Measurements from ENCODE around the gene TEX9.

The TEX9 gene

GRCh38 chr15:56339594-56339993 is 25.6 kb upstream of the TEX9 start:
- no peak for TF ChIP-seq SIN3A (IDR thresholded peaks at IDR 0.05; ENCODE audit: borderline replicate concordance, insufficient read depth, low read length)

GRCh38 chr15:56341201-56341600 is 24.0 kb upstream of the TEX9 start:
- TF ChIP-seq, protein P1, sequence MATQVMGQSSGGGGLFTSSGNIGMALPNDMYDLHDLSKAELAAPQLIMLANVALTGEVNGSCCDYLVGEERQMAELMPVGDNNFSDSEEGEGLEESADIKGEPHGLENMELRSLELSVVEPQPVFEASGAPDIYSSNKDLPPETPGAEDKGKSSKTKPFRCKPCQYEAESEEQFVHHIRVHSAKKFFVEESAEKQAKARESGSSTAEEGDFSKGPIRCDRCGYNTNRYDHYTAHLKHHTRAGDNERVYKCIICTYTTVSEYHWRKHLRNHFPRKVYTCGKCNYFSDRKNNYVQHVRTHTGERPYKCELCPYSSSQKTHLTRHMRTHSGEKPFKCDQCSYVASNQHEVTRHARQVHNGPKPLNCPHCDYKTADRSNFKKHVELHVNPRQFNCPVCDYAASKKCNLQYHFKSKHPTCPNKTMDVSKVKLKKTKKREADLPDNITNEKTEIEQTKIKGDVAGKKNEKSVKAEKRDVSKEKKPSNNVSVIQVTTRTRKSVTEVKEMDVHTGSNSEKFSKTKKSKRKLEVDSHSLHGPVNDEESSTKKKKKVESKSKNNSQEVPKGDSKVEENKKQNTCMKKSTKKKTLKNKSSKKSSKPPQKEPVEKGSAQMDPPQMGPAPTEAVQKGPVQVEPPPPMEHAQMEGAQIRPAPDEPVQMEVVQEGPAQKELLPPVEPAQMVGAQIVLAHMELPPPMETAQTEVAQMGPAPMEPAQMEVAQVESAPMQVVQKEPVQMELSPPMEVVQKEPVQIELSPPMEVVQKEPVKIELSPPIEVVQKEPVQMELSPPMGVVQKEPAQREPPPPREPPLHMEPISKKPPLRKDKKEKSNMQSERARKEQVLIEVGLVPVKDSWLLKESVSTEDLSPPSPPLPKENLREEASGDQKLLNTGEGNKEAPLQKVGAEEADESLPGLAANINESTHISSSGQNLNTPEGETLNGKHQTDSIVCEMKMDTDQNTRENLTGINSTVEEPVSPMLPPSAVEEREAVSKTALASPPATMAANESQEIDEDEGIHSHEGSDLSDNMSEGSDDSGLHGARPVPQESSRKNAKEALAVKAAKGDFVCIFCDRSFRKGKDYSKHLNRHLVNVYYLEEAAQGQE (IDR thresholded peaks at IDR 0.05; ENCODE audit: insufficient read depth in 1 of 2, low read depth in 2 of 2, low read length in 2 of 2): no peak
- TF ChIP-seq FOXP2 (optimal IDR thresholded peaks at IDR 0.05; ENCODE audit: borderline replicate concordance, extremely low read depth, extremely low read length, insufficient read depth) (no peak), POLR2AphosphoS5 (IDR thresholded peaks at IDR 0.05; ENCODE audit: low read depth, low read length) (no peak), SIN3A (IDR thresholded peaks at IDR 0.05; ENCODE audit: borderline replicate concordance, insufficient read depth, low read length) (no peak), TAF1 (IDR thresholded peaks at IDR 0.05; ENCODE audit: borderline replicate concordance, insufficient read depth, low read length) (no peak)

- TF ChIP-seq, protein P1 (IDR thresholded peaks at IDR 0.05; ENCODE audit: insufficient read depth in 1 of 2, low read depth in 2 of 2, low read length in 2 of 2): no peak
- TF ChIP-seq FOXP2 (optimal IDR thresholded peaks at IDR 0.05; ENCODE audit: borderline replicate concordance, extremely low read depth, extremely low read length, insufficient read depth) (no peak), POLR2AphosphoS5 (IDR thresholded peaks at IDR 0.05; ENCODE audit: low read depth, low read length) (no peak), SIN3A (IDR thresholded peaks at IDR 0.05; ENCODE audit: borderline replicate concordance, insufficient read depth, low read length) (no peak), TAF1 (IDR thresholded peaks at IDR 0.05; ENCODE audit: borderline replicate concordance, insufficient read depth, low read length) (no peak)
These were observed 22.6 kb upstream of the TEX9 start for GRCh38 chr15:56342653-56343052.

GRCh38 chr15:56343879-56344278 is 21.3 kb upstream of the TEX9 start:
- TF ChIP-seq, protein P1 (IDR thresholded peaks at IDR 0.05; ENCODE audit: insufficient read depth in 1 of 2, low read depth in 2 of 2, low read length in 2 of 2): no peak
- TF ChIP-seq TAF1 (IDR thresholded peaks at IDR 0.05; ENCODE audit: borderline replicate concordance, insufficient read depth, low read length) (no peak), FOXP2 (optimal IDR thresholded peaks at IDR 0.05; ENCODE audit: borderline replicate concordance, extremely low read depth, extremely low read length, insufficient read depth) (no peak), POLR2AphosphoS5 (IDR thresholded peaks at IDR 0.05; ENCODE audit: low read depth, low read length) (no peak)

DNA sequence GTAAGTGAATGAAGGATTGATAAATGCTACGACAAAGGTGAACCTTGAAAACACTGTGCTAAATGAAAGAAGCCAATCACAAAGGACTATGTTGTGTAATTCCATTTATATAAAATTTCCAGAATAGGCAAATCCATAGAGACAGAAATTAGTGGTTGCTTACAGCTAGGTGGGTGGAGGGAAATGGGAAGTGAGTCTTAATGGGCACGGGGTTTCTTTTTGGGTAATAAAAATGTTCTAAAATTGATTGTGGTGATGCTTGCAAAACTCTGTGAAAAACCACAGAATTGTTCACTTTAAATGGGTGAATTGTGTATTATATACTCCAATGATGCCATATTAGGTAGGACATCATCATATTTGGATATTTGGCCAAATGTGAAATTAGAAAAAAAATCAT is 20.9 kb upstream of the TEX9 start:
- TF ChIP-seq POLR2AphosphoS5 (IDR thresholded peaks at IDR 0.05; ENCODE audit: low read depth, low read length): no peak
- TF ChIP-seq SIN3A (IDR thresholded peaks at IDR 0.05; ENCODE audit: borderline replicate concordance, insufficient read depth, low read length): no peak
- TF ChIP-seq, protein P1 (IDR thresholded peaks at IDR 0.05; ENCODE audit: insufficient read depth in 1 of 2, low read depth in 2 of 2, low read length in 2 of 2): no peak
- no peak for TF ChIP-seq TAF1 (IDR thresholded peaks at IDR 0.05; ENCODE audit: borderline replicate concordance, insufficient read depth, low read length)
- no peak for TF ChIP-seq FOXP2 (optimal IDR thresholded peaks at IDR 0.05; ENCODE audit: borderline replicate concordance, extremely low read depth, extremely low read length, insufficient read depth)

Data from PFSK-1 (cell line).